ENCODE results near the gene SAXO2. TPM values are rescaled to one million over a fixed set of nuclear protein-coding genes. Genes with fewer than 3 reads are reported as not detected.

The SAXO2 gene
- total and polyA plus RNA-seq, 2 of the 4 experiments (the other 2 are of a cell fraction) = 0.14 TPM; not detected in 1

GRCh38 chr15:82272154-82272553 is 9.5 kb downstream of the SAXO2 start:
- Histone ChIP-seq H2BK20ac (ENCODE audit: low read depth, low read length) (no peak overlapping the region), H3K27ac (ENCODE audit: insufficient read depth, low read length) (no peak overlapping the region), H3K27me3 (ENCODE audit: control insufficient read depth, insufficient read depth, low read length) (no peaks in the 10 kb centered on the region; the same call in 1 of the 2 replicates), H3K23ac (ENCODE audit: low read depth, low read length) (no peak overlapping the region), H2BK120ac (ENCODE audit: low read depth, low read length) (no peak overlapping the region), H2AK9ac (replicated peaks; ENCODE audit: low read depth, low read length, poor library complexity) (no peak overlapping the region), H2AFZ (replicated peaks; ENCODE audit: low read length, poor library complexity) (no peak overlapping the region), H3K36me3 (ENCODE audit: control insufficient read depth, insufficient read depth, low read length) (no peaks in the 10 kb centered on the region), H2BK5ac (ENCODE audit: low read depth, low read length, poor library complexity, severe bottlenecking) (no peak overlapping the region), H4K91ac (ENCODE audit: insufficient read depth, low read depth, low read length) (no peak overlapping the region), H3K18ac (ENCODE audit: low read depth, low read length) (no peak overlapping the region), H3K14ac (replicated peaks; ENCODE audit: low read depth, low read length) (no peak overlapping the region), H3K4ac (ENCODE audit: low read depth, low read length) (no peak overlapping the region), H3K9me1 (ENCODE audit: insufficient read depth, low read length) (no peaks in the 10 kb centered on the region), H3K4me1 (ENCODE audit: control insufficient read depth, insufficient read depth, low read length) (0 out of 2 replicates have a peak, but pooled peaks cover 2% of the 10 kb centered on the region), H3K9me3 (ENCODE audit: control insufficient read depth, insufficient read depth, low read length) (peaks cover 3% of the 10 kb centered on the region; the same call in 1 of the 2 replicates), H2AK5ac (ENCODE audit: low read depth, low read length) (no peak overlapping the region), H3K9ac (ENCODE audit: low read depth, low read length) (no peak overlapping the region), H3K79me1 (ENCODE audit: low read depth in 1 of 2, low read length in 2 of 2) (no peaks in the 10 kb centered on the region), H3K4me3 (ENCODE audit: insufficient read depth, low read depth, low read length) (no peak overlapping the region), H3K4me2 (ENCODE audit: low read depth, low read length) (no peak overlapping the region), H3K56ac (ENCODE audit: extremely low read depth, insufficient read depth, low read length) (no peak overlapping the region), H4K20me1 (ENCODE audit: insufficient read depth, low read length) (no peaks in the 10 kb centered on the region), H4K5ac (ENCODE audit: low read depth, low read length) (no peak overlapping the region), H2BK15ac (ENCODE audit: low read depth, low read length) (no peak overlapping the region), H4K8ac (ENCODE audit: low read depth in 2 of 2, low read length in 2 of 2) (no peak overlapping the region)
- BruUV-seq (replicated peaks) = no TSS peak
- dilution Hi-C loops (cut with HindIII; ENCODE audit: low sequenced_read_pairs, unreplicated experiment) (no loop called here), intact Hi-C loops (cut with micrococcal nuclease) (no loop called here), in situ Hi-C loops (cut with MboI; ENCODE audit: low sequenced_read_pairs) (no loop called here)
- ChIA-PET CTCF (no interaction called here), POLR2A (ENCODE audit: unreplicated experiment) (no interaction called here)
- WGBS, 2 experiments (ENCODE audit: extremely low coverage in 2 of 2, insufficient read length in 1 of 2) = no CpG with 5 or more reads among the region's 2 CpGs
- no peak for DNase-seq
- ATAC-seq (ENCODE audit: low read depth) = no peak
- TF ChIP-seq POLR2A (IDR thresholded peaks at IDR 0.05; ENCODE audit: low read depth, low read length) = no peak
- TF ChIP-seq MXI1 (IDR thresholded peaks at IDR 0.05; ENCODE audit: borderline replicate concordance, low read depth, low read length) = no peak
- TF ChIP-seq CEBPB (IDR thresholded peaks at IDR 0.05; ENCODE audit: low read depth, low read length) = no peak
- TF ChIP-seq MAFK (IDR thresholded peaks at IDR 0.05; ENCODE audit: low read depth, low read length) = no peak
- no peak for TF ChIP-seq CHD1 (IDR thresholded peaks at IDR 0.05; ENCODE audit: low read depth, low read length)
- no peak for TF ChIP-seq SMC3 (IDR thresholded peaks at IDR 0.05; ENCODE audit: low read depth, low read length)
- TF ChIP-seq BHLHE40 (IDR thresholded peaks at IDR 0.05; ENCODE audit: low read depth, low read length) = no peak
- TF ChIP-seq USF2 (IDR thresholded peaks at IDR 0.05; ENCODE audit: low read depth, low read length) = no peak
- no peak for TF ChIP-seq MAZ (IDR thresholded peaks at IDR 0.05; ENCODE audit: borderline replicate concordance, low read depth, low read length)
- TF ChIP-seq RFX5 (IDR thresholded peaks at IDR 0.05; ENCODE audit: low read depth, low read length) = no peak
- no peak for TF ChIP-seq FOS (IDR thresholded peaks at IDR 0.05; ENCODE audit: low read depth, low read length)
- TF ChIP-seq ELK1 (IDR thresholded peaks at IDR 0.05; ENCODE audit: borderline replicate concordance, low read depth, low read length) = no peak
- no peak for TF ChIP-seq NFE2L2 (IDR thresholded peaks at IDR 0.05; ENCODE audit: low read depth, low read length)
- TF ChIP-seq RCOR1 (IDR thresholded peaks at IDR 0.05; ENCODE audit: insufficient replicate concordance, low read length) = no peak
- TF ChIP-seq RAD21 (IDR thresholded peaks at IDR 0.05; ENCODE audit: low read length) = no peak
- no peak for TF ChIP-seq CTCF (conservative IDR thresholded peaks at IDR 0.05; ENCODE audit: low read depth, low read length)

Measured in IMR-90 (cell line).